ENCODE measurements around the gene MYCT1.
"Not testable (repeated sequence)": the region's sequence is repeated elsewhere in the genome, so short reads cannot be mapped to it uniquely, and the experiment has no call there.

- not testable (repeated sequence) for TF ChIP-seq CTCF (IDR thresholded peaks at IDR 0.05; ENCODE audit: poor library complexity); EZH2phosphoT487 (IDR thresholded peaks at IDR 0.05; ENCODE audit: low read depth, severe bottlenecking, unreplicated experiment); EZH2 (IDR thresholded peaks at IDR 0.05; ENCODE audit: borderline replicate concordance)
These were observed 6.1 kb downstream of the MYCT1 start for GRCh38 chr6:152703750-152704149.
